IPS-15b (cell line): ENCODE measurements around the gene PKD1.

Experiments used
- H3K27me3 ChIP-seq: one replicate; pipeline ENCODE4 v1.6.1; 2013; ENCODE audit warnings: low read length; ENCODE audit not compliant: control insufficient read depth, insufficient read depth
- H3K36me3 ChIP-seq: one replicate; pipeline ENCODE4 v1.6.1; 2013; ENCODE audit warnings: low read length; ENCODE audit not compliant: control insufficient read depth, insufficient read depth
- H3K4me1 ChIP-seq: one replicate; pipeline ENCODE4 v1.6.1; 2013; ENCODE audit warnings: mild to moderate bottlenecking, low read length; ENCODE audit not compliant: control insufficient read depth, insufficient read depth
- H3K4me3 ChIP-seq: one replicate; pipeline ENCODE4 v1.5.1; 2013; ENCODE audit warnings: low read depth, low read length
- H3K9ac ChIP-seq: one replicate; pipeline ENCODE4 v1.6.1; 2013; ENCODE audit warnings: low read depth, mild to moderate bottlenecking, low read length
- H3K9me3 ChIP-seq: one replicate; pipeline ENCODE4 v1.6.1; 2013; ENCODE audit warnings: mild to moderate bottlenecking, low read length; ENCODE audit not compliant: control insufficient read depth, insufficient read depth

The PKD1 gene

GRCh38 chr16:2086106-2086742 lies 49.5 kb downstream of the PKD1 start:
- no peaks in the 10 kb centered on the region for H3K4me1 ChIP-seq
- no peak overlapping the region for H3K9ac ChIP-seq
- H3K36me3 ChIP-seq: peaks cover 73% of the 10 kb centered on the region
- H3K27me3 ChIP-seq: no peaks in the 10 kb centered on the region
- no peak overlapping the region for H3K4me3 ChIP-seq
- H3K9me3 ChIP-seq: no peaks in the 10 kb centered on the region

GRCh38 chr16:2085669-2086068 lies 50.0 kb downstream of the PKD1 start:
- no peak overlapping the region for H3K4me3 ChIP-seq
- H3K9me3 ChIP-seq: no peaks in the 10 kb centered on the region
- no peak overlapping the region for H3K9ac ChIP-seq
- no peaks in the 10 kb centered on the region for H3K27me3 ChIP-seq
- H3K36me3 ChIP-seq: peaks cover 79% of the 10 kb centered on the region
- H3K4me1 ChIP-seq: no peaks in the 10 kb centered on the region

DNA sequence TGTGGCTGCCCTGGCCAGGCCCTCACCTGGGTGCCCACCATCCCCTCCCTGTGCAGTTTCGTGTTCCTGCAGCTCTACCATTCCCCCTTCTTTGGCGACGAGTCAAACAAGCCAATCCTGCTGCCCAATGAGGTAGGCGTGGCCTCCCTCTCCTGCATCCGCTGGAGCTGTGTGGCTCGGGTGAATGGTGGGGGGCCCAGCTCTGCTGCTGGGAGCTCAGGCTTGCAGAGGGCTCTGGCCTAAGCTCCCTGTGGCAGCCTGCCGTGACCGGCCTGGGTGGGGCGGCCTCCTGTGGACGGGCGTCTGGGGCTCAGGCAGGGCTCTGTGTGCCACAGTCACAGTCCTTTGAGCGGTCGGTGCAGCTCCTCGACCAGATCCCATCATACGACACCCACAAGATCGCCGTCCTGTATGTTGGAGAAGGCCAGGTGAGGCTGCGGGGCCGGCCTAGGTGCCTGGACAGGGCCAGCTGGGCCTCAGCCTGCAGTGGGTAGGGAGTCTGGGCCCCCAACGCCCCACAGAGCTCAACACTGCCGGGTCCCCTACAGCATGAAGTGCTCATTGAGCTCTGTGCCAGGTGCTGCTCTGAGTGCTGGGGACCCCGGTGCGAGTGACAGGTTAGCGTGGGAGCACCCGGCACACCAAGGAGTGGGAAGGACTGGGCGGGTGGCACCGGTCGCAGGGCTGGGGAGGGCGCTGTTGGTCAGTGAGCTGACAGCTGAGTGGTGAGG lies 50.6 kb downstream of the PKD1 start:
- Histone ChIP-seq H3K36me3 (peaks cover 79% of the 10 kb centered on the region), H3K4me1 (no peaks in the 10 kb centered on the region), H3K27me3 (no peaks in the 10 kb centered on the region), H3K4me3 (no peak overlapping the region), H3K9me3 (no peaks in the 10 kb centered on the region), H3K9ac (no peak overlapping the region)

DNA sequence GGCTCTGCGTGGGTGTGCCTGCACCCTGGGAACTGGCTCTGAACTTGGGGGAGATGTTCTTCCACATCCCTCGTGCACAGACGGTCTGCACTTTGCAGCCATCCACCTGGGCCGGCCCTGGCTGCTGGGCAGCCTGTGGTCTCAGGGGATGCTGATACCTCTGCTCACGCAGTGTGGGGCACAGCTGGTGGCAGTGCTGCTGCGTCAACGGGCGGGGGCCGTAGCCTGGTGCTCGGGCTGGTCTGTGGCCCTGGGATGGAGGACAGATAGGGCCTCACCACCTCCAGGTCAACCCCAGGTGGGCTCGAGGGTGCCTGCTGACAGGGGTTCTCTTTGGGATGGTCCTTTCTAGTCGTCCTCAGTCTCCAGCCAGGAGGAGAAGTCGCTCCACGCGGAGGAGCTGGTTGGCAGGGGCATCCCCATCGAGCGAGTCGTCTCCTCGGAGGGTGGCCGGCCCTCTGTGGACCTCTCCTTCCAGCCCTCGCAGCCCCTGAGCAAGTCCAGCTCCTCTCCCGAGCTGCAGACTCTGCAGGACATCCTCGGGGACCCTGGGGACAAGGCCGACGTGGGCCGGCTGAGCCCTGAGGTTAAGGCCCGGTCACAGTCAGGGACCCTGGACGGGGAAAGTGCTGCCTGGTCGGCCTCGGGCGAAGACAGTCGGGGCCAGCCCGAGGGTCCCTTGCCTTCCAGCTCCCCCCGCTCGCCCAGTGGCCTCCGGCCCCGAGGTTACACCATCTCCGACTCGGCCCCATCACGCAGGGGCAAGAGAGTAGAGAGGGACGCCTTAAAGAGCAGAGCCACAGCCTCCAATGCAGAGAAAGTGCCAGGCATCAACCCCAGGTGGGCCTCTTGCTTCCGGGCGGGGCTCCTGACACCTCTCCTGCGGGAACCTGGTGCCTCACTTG lies 51.6 kb downstream of the PKD1 start:
- H3K36me3 ChIP-seq: peaks cover 79% of the 10 kb centered on the region
- no peaks in the 10 kb centered on the region for H3K4me1 ChIP-seq
- H3K27me3 ChIP-seq: no peaks in the 10 kb centered on the region
- H3K9me3 ChIP-seq: no peaks in the 10 kb centered on the region
- no peak overlapping the region for H3K4me3 ChIP-seq
- no peak overlapping the region for H3K9ac ChIP-seq

DNA sequence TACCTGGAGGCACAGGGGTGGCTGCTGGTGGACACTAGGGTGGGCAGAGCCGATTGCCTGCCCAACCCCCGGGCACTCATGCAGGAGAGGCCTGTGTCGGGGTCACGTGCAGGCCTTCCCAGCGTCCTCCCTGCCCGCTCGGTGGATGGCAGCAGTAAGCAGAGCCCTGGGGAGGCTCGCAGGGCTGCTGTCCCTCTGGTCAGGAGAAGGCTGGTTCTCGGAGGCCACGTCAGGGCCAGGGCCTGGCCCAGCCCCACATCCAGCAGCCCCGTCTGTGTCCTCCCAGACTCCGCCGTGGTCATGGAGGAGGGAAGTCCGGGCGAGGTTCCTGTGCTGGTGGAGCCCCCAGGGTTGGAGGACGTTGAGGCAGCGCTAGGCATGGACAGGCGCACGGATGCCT lies 52.3 kb downstream of the PKD1 start:
- Histone ChIP-seq H3K36me3 (peaks cover 73% of the 10 kb centered on the region), H3K4me1 (no peaks in the 10 kb centered on the region), H3K9me3 (no peaks in the 10 kb centered on the region), H3K9ac (no peak overlapping the region), H3K27me3 (no peaks in the 10 kb centered on the region), H3K4me3 (no peak overlapping the region)

GRCh38 chr16:2082983-2083364 lies 52.7 kb downstream of the PKD1 start:
- H3K4me3 ChIP-seq: no peak overlapping the region
- no peaks in the 10 kb centered on the region for H3K4me1 ChIP-seq
- no peaks in the 10 kb centered on the region for H3K9me3 ChIP-seq
- peaks cover 69% of the 10 kb centered on the region for H3K36me3 ChIP-seq
- H3K9ac ChIP-seq: no peak overlapping the region
- no peaks in the 10 kb centered on the region for H3K27me3 ChIP-seq

DNA sequence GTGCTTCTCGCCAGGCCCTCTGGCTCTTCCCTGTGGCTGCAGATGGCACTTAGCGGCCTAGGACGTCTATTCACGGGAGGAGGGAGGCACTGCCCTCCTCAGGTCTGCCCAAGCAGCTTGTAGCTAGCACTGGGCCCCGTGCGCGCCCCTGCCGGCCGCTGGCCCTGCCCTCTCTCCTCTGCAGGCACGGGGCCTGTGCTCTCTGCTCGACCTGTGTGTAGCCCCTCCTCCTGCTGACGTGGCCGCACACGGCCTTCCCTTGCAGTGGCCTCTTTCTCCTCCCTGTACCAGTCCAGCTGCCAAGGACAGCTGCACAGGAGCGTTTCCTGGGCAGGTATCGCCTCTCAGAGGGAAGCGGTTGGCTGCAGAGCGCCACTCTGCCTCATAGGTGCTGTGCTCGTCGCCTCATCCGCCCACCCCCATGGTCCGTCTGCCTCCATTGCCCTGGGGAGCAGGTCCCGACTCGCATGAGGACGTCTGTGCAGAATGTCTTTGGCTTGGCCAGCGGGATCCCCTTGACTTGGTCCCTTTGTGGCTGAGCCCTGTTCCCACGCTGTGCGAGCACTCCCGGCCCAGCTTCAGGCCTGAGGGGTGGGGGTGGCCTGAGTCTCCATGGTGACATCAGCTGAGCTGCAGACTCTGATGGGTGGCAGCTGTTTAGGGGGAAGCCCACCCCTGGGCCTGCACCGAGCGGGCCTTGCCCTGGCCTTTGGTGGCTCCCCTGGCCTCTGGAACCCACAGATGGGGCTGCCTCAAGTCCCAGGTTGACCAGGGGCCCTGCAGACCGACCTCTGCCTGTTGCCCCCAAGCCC lies 53.3 kb downstream of the PKD1 start:
- no peak overlapping the region for H3K4me3 ChIP-seq
- no peaks in the 10 kb centered on the region for H3K4me1 ChIP-seq
- no peaks in the 10 kb centered on the region for H3K9me3 ChIP-seq
- H3K36me3 ChIP-seq: peaks cover 65% of the 10 kb centered on the region
- H3K27me3 ChIP-seq: no peaks in the 10 kb centered on the region
- H3K9ac ChIP-seq: no peak overlapping the region

DNA sequence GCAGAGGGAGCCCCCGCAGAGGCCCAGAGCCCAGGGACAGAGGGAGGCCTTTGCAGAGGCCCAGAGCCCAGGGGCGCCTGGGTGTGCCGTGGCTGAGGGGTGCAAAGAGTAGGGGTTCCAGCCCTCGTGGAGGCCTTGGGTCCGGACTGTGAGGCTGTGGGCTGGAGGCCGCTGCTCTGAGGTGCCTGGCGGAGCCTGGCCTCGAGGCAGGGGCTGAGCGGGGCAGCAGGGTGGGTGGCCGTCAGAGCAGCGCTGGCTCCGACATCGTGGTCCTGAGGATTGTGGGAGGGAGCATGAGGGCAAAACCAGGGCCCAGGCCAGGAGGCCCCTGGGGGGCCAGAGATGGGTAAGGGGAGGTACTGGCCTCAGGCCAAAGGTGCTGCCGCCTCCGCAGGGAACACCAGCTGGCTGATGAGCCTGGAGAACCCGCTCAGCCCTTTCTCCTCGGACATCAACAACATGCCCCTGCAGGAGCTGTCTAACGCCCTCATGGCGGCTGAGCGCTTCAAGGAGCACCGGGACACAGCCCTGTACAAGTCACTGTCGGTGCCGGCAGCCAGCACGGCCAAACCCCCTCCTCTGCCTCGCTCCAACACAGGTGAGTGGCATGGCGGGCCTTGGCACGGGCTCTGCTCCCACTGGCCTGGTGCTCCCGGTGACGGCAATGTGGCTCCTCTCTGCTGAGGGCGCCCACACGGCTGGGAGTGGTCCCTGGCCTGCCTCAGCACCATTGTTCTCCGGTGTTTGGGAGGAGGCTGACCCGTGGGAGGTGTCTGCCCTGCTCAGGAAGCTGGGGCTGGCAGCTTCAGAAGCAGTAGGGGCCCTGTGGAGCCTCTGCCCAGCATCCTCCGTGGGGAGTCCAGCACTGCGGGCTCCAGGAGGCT lies 54.3 kb downstream of the PKD1 start:
- H3K36me3 ChIP-seq: peaks cover 60% of the 10 kb centered on the region
- no peaks in the 10 kb centered on the region for H3K27me3 ChIP-seq
- H3K4me1 ChIP-seq: no peaks in the 10 kb centered on the region
- H3K9me3 ChIP-seq: no peaks in the 10 kb centered on the region
- H3K9ac ChIP-seq: no peak overlapping the region
- H3K4me3 ChIP-seq: no peak overlapping the region

DNA sequence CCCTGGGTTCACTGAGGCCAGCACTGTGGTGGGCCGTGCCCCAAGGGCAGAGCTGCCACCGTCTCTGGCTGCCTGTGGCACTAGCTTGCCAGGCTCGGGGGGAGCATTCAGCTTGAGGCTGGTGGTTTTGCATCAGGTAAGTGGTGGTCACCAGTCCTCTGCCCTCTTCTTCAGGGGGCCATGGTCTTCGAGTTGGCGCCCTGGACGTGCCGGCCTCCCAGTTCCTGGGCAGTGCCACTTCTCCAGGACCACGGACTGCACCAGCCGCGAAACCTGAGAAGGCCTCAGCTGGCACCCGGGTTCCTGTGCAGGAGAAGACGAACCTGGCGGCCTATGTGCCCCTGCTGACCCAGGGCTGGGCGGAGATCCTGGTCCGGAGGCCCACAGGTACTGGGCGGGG lies 55.7 kb downstream of the PKD1 start:
- H3K36me3 ChIP-seq: peaks cover 59% of the 10 kb centered on the region
- no peaks in the 10 kb centered on the region for H3K4me1 ChIP-seq
- no peaks in the 10 kb centered on the region for H3K27me3 ChIP-seq
- no peaks in the 10 kb centered on the region for H3K9me3 ChIP-seq
- H3K9ac ChIP-seq: no peak overlapping the region
- no peak overlapping the region for H3K4me3 ChIP-seq

- Histone ChIP-seq H3K4me1 (no peaks in the 10 kb centered on the region), H3K9me3 (no peaks in the 10 kb centered on the region)
These were observed 56.3 kb downstream of the PKD1 start for GRCh38 chr16:2079311-2079800.

More at GRCh38 chr16:2079311-2079800, 56.3 kb downstream of the PKD1 start:
- no peak overlapping the region for H3K4me3 ChIP-seq
- no peak overlapping the region for H3K9ac ChIP-seq
- peaks cover 59% of the 10 kb centered on the region for H3K36me3 ChIP-seq
- no peaks in the 10 kb centered on the region for H3K27me3 ChIP-seq
